CD4-positive, alpha-beta T cell (primary cell): ENCODE data around the gene S100A8. TPM values are rescaled to one million over a fixed set of nuclear protein-coding genes. Genes with fewer than 3 reads are reported as not detected.

ENCODE experiments used
- ATAC-seq: fragments of 200-7000 bp; cut with Tn5 transposase; one replicate; pipeline ENCODE4 v1.10.0; 2022; ENCODE audit warnings: mild to moderate bottlenecking; ENCODE audit not compliant: poor library complexity
- CTCF ChIA-PET: fragments of 350-600 bp; sonication (Branson Sonifier 250); formaldehyde crosslinking; loops from one replicate; lab custom pipeline; 2021; ENCODE audit warnings: antibody characterized with exemption, inconsistent platforms; lab: Charles Lee
- POLR2A ChIA-PET: fragments of 350-600 bp; sonication (Branson Sonifier 250); formaldehyde crosslinking; loops from one replicate; lab custom pipeline; 2021; ENCODE audit warnings: antibody characterized with exemption, inconsistent platforms; lab: Charles Lee
- DNase-seq, 14 experiments: peaks; one replicate each; pipeline ENCODE4 v3.0.0-alpha.2; 2013 to 2020; ENCODE audit warnings: mixed read lengths in 2 of 14
- H3K27ac ChIP-seq, 2 donors: one replicate each; pipeline versions ENCODE4 v1.5.1 to v1.7.0; 2013; ENCODE audit warnings: low read length in 2 of 2, low read depth in 1 of 2, mild to moderate bottlenecking in 1 of 2
- H3K27me3 ChIP-seq, 2 experiments: 1 replicate in 1 of 2; 2 replicates in 1 of 2; pipeline versions ENCODE4 v1.6.1 to v1.7.0; 2013; ENCODE audit warnings: low read length in 2 of 2, control low read depth in 1 of 2, mild to moderate bottlenecking in 1 of 2, moderate library complexity in 1 of 2; ENCODE audit not compliant: insufficient read depth in 2 of 2, control insufficient read depth in 1 of 2
- H3K36me3 ChIP-seq: one replicate; pipeline ENCODE4 v1.6.1; 2013; ENCODE audit warnings: low read length, control low read depth; ENCODE audit not compliant: insufficient read depth
- H3K4me1 ChIP-seq: one replicate; pipeline ENCODE4 v1.6.1; 2013; ENCODE audit warnings: low read length, control low read depth; ENCODE audit not compliant: insufficient read depth
- H3K4me3 ChIP-seq: one replicate; pipeline ENCODE4 v1.5.1; 2013; ENCODE audit warnings: mild to moderate bottlenecking, low read length, moderate library complexity
- H3K9me3 ChIP-seq, 2 experiments: 1 replicate in 1 of 2; 2 replicates in 1 of 2; pipeline versions ENCODE4 v1.6.1 to v1.7.0; 2013; ENCODE audit warnings: low read length in 2 of 2, mild to moderate bottlenecking in 2 of 2, control low read depth in 1 of 2, moderate library complexity in 1 of 2; ENCODE audit not compliant: control insufficient read depth in 1 of 2, insufficient read depth in 1 of 2
- H3K27ac Mint-ChIP-seq: one replicate; pipeline ENCODE4 v1.8.0; 2020; ENCODE audit warnings: mixed read lengths
- H3K27me3 Mint-ChIP-seq: one replicate; pipeline ENCODE4 v1.8.0; 2021; ENCODE audit warnings: mixed read lengths
- H3K36me3 Mint-ChIP-seq: one replicate; pipeline ENCODE4 v1.8.0; 2021; ENCODE audit warnings: low read depth, mixed read lengths
- H3K4me1 Mint-ChIP-seq: one replicate; pipeline ENCODE4 v1.8.0; 2021; ENCODE audit warnings: low read depth, mixed read lengths
- H3K4me3 Mint-ChIP-seq: one replicate; pipeline ENCODE4 v1.8.0; 2020; ENCODE audit warnings: mild to moderate bottlenecking, mixed read lengths
- H3K9me3 Mint-ChIP-seq: one replicate; pipeline ENCODE4 v1.8.0; 2020; ENCODE audit warnings: mixed read lengths
- CTCF ChIP-seq: fragments of 200-600 bp; IDR thresholded peaks from one replicate; pipeline ENCODE4 v1.8.0; 2022; ENCODE audit warnings: antibody characterized with exemption, mild to moderate bottlenecking
- intact Hi-C, 2 experiments: fragments of 100-400 bp; cut with DNase I in 1 of 2; cut with micrococcal nuclease in 1 of 2; formaldehyde crosslinking; loops; one replicate each; pipeline versions ENCODE4 v1.15.1 to v1.9.0; 2023 to 2025; cut with DNase I, micrococcal nuclease
- total RNA-seq, 174 experiments: library from RNA in 2 of 174; stranded (reverse) in 2 of 174; gene quantifications; one replicate each; pipeline ENCODE4 v1.2.3 and lab custom pipeline; 2021 to 2026

The S100A8 gene
- total RNA-seq, 2 experiments from 2014 or later, result 21.0 to 23.8 TPM

- no peak for TF ChIP-seq CTCF
- H3K9me3 ChIP-seq, result no peaks in the 10 kb centered on the region
- CTCF ChIA-PET, result no interaction called here
- POLR2A ChIA-PET, result no interaction called here
- peaks cover 7% of the 10 kb centered on the region for H3K27me3 Mint-ChIP-seq
- ATAC-seq (no peak), DNase-seq (no peak)
- H3K4me3 ChIP-seq, result no peak overlapping the region
- H3K27ac ChIP-seq, result no peak overlapping the region
- intact Hi-C loops, result no loop called here
- H3K27ac Mint-ChIP-seq, result no peak overlapping the region
- no peaks in the 10 kb centered on the region for H3K4me1 ChIP-seq
- no peaks in the 10 kb centered on the region for H3K36me3 Mint-ChIP-seq
- H3K27me3 ChIP-seq, result peaks cover 0 to 4% of the 10 kb centered on the region in 2 experiments
- H3K36me3 ChIP-seq, result no peaks in the 10 kb centered on the region
- no peaks in the 10 kb centered on the region for H3K4me1 Mint-ChIP-seq
- H3K4me3 Mint-ChIP-seq, result no peak overlapping the region
- H3K9me3 Mint-ChIP-seq, result no peaks in the 10 kb centered on the region
Measured at GRCh38 chr1:153371231-153371630, 19.6 kb downstream of the S100A8 start.

- H3K36me3 ChIP-seq, result no peaks in the 10 kb centered on the region
- no peaks in the 10 kb centered on the region for H3K4me1 ChIP-seq
- H3K27me3 ChIP-seq, result peaks cover 0 to 4% of the 10 kb centered on the region in 2 experiments
- Mint-ChIP-seq H3K4me1 (no peaks in the 10 kb centered on the region), H3K9me3 (no peaks in the 10 kb centered on the region), H3K4me3 (no peak overlapping the region), H3K27me3 (peaks cover 3% of the 10 kb centered on the region), H3K27ac (no peak overlapping the region), H3K36me3 (no peaks in the 10 kb centered on the region)
- TF ChIP-seq CTCF, result no peak
- ChIA-PET CTCF (no interaction called here), POLR2A (no interaction called here)
- no peaks in the 10 kb centered on the region for H3K9me3 ChIP-seq
- no peak overlapping the region for H3K4me3 ChIP-seq
- H3K27ac ChIP-seq, result no peak overlapping the region
- intact Hi-C loops, result no loop called here
- DNase-seq (no peak), ATAC-seq (no peak)
Measured at GRCh38 chr1:153370146-153370545, 20.7 kb downstream of the S100A8 start.

- no peak overlapping the region for H3K4me3 Mint-ChIP-seq
- H3K9me3 Mint-ChIP-seq, result no peaks in the 10 kb centered on the region
- H3K9me3 ChIP-seq, result no peaks in the 10 kb centered on the region
- H3K4me1 ChIP-seq, result no peaks in the 10 kb centered on the region
- no peaks in the 10 kb centered on the region for H3K27me3 Mint-ChIP-seq
- H3K27ac ChIP-seq, result no peak overlapping the region
- no peaks in the 10 kb centered on the region for H3K27me3 ChIP-seq
- H3K27ac Mint-ChIP-seq, result no peak overlapping the region
- no peaks in the 10 kb centered on the region for H3K4me1 Mint-ChIP-seq
- ATAC-seq (no peak), DNase-seq (no peak)
- intact Hi-C loops, result no loop called here
- H3K4me3 ChIP-seq, result no peak overlapping the region
- no peaks in the 10 kb centered on the region for H3K36me3 Mint-ChIP-seq
- ChIA-PET CTCF (no interaction called here), POLR2A (no interaction called here)
- no peak for TF ChIP-seq CTCF
- no peaks in the 10 kb centered on the region for H3K36me3 ChIP-seq
Measured at GRCh38 chr1:153368495-153368894, 22.4 kb downstream of the S100A8 start.
